ENCODE data around the gene ATOH7. TPM values are rescaled to one million over a fixed set of nuclear protein-coding genes. Genes with fewer than 3 reads are reported as not detected.

The ATOH7 gene
- total RNA-seq, 1 donor from 2014 or later: 0.65 TPM

DNA sequence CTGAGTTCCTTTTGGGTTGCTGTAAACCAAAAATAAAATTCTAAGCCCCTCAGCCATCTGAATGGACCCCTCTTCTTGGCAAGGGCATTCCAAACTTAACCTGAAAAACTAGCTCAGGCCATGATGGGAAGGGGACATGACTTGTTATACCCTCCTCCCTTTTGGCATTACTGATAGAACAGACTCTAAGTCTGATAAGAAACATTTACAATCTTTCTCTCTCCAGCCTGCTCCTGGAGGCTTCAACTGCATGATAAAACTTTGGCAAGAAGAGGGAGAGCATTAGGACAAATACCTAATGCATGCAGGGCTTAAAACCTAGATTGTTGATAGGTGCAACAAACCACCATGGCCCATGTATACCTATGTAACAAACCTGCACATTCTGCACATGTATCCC lies 40.9 kb upstream of the ATOH7 start:
- Mint-ChIP-seq H3K4me1 (ENCODE audit: low read depth) (peaks cover 8% of the 10 kb centered on the region), H3K4me3 (ENCODE audit: low read depth) (no peak overlapping the region)

DNA sequence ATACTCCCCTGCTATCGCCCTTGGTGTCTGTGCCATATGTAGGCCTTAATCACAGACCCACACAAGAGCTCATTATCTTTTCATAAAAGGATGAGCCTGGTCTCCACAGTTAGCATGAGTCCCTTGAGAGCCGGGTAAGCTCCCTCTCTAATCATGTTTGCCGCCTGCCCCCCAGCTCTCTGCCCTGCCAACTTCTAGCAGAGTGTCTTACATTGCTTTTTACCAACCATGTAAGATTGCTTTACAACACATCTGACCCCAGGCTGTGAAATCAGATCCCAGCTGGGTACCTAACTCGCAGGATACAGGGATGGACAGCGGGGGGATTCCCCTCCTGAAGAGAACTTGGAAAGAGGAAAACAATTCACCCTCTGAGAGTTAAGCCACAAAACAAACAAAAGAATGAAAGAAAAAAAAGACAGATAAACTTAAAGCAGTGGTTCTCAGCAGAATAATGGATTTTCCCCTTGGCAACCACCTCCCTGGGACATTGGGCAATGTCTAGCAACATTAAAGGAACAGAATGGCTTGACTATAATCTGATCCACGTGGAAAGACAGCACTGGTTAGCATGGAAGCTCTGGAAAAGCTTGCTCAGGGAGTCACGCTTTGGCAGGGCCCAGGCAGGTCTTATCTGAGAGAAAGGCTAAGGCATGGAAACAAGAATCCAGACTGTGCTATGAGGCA lies 39.4 kb upstream of the ATOH7 start:
- TF ChIP-seq, protein P1, sequence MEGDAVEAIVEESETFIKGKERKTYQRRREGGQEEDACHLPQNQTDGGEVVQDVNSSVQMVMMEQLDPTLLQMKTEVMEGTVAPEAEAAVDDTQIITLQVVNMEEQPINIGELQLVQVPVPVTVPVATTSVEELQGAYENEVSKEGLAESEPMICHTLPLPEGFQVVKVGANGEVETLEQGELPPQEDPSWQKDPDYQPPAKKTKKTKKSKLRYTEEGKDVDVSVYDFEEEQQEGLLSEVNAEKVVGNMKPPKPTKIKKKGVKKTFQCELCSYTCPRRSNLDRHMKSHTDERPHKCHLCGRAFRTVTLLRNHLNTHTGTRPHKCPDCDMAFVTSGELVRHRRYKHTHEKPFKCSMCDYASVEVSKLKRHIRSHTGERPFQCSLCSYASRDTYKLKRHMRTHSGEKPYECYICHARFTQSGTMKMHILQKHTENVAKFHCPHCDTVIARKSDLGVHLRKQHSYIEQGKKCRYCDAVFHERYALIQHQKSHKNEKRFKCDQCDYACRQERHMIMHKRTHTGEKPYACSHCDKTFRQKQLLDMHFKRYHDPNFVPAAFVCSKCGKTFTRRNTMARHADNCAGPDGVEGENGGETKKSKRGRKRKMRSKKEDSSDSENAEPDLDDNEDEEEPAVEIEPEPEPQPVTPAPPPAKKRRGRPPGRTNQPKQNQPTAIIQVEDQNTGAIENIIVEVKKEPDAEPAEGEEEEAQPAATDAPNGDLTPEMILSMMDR (IDR thresholded peaks at IDR 0.05; ENCODE audit: unreplicated experiment): no peak
- no peaks in the 10 kb centered on the region for H3K36me3 Mint-ChIP-seq (ENCODE audit: insufficient read depth)
- H3K4me1 Mint-ChIP-seq (ENCODE audit: low read depth): peaks cover 8% of the 10 kb centered on the region
- H3K4me3 Mint-ChIP-seq (ENCODE audit: low read depth): no peak overlapping the region
- no peak overlapping the region for H3K27ac Mint-ChIP-seq
- no peaks in the 10 kb centered on the region for H3K9me3 Mint-ChIP-seq (ENCODE audit: low read depth)
- H3K27me3 Mint-ChIP-seq: no peaks in the 10 kb centered on the region
- DNase-seq (ENCODE audit: low spot score, unreplicated experiment): no peak

More for the DNA sequence above, 40.9 kb upstream of the ATOH7 start:
- TF ChIP-seq, protein P1 (IDR thresholded peaks at IDR 0.05; ENCODE audit: unreplicated experiment): no peak
- no peak for DNase-seq (ENCODE audit: low spot score, unreplicated experiment)
- no peaks in the 10 kb centered on the region for H3K27me3 Mint-ChIP-seq
- H3K36me3 Mint-ChIP-seq (ENCODE audit: insufficient read depth): peaks cover 4% of the 10 kb centered on the region
- H3K9me3 Mint-ChIP-seq (ENCODE audit: low read depth): peaks cover 6% of the 10 kb centered on the region
- H3K27ac Mint-ChIP-seq: no peak overlapping the region

DNA sequence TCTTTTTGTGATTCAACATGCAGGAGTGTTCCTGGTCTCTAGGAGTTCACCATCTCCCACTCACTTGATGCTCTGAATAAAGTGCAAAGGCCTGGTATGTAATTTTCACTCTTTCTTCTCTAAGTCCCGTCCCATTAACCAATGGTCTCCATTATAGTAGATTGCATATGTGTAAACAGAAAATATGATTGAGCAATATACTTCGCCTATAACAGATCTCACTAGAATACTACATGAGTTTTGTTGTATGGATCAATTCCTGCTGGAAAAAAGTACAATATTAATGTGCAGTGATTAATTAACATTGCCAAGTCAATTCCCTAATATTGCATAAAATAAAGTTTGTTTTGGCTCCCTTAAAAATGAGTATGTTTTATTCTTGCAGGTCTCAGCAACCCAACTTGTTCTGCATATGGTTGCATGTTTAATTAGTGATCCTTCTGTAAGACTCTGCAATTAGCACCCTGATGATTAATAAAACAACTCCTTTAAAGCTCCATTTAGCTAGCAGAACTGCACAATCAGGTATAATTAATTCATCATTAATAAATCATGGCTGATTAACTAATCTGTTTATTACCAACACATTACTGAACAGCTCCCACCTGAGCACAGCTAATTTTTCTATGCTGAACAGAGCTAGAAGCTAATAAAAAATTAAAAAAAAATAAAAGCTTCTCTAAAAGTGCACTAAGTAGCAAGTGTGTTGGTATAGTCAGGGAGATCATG lies 37.8 kb upstream of the ATOH7 start:
- H3K4me3 Mint-ChIP-seq (ENCODE audit: low read depth): no peak overlapping the region
- H3K27me3 Mint-ChIP-seq: no peaks in the 10 kb centered on the region
- DNase-seq (ENCODE audit: low spot score, unreplicated experiment): no peak
- TF ChIP-seq, protein P1 (IDR thresholded peaks at IDR 0.05; ENCODE audit: unreplicated experiment): no peak
- H3K36me3 Mint-ChIP-seq (ENCODE audit: insufficient read depth): no peaks in the 10 kb centered on the region
- no peaks in the 10 kb centered on the region for H3K9me3 Mint-ChIP-seq (ENCODE audit: low read depth)
- peaks cover 8% of the 10 kb centered on the region for H3K4me1 Mint-ChIP-seq (ENCODE audit: low read depth)
- no peak overlapping the region for H3K27ac Mint-ChIP-seq

DNA sequence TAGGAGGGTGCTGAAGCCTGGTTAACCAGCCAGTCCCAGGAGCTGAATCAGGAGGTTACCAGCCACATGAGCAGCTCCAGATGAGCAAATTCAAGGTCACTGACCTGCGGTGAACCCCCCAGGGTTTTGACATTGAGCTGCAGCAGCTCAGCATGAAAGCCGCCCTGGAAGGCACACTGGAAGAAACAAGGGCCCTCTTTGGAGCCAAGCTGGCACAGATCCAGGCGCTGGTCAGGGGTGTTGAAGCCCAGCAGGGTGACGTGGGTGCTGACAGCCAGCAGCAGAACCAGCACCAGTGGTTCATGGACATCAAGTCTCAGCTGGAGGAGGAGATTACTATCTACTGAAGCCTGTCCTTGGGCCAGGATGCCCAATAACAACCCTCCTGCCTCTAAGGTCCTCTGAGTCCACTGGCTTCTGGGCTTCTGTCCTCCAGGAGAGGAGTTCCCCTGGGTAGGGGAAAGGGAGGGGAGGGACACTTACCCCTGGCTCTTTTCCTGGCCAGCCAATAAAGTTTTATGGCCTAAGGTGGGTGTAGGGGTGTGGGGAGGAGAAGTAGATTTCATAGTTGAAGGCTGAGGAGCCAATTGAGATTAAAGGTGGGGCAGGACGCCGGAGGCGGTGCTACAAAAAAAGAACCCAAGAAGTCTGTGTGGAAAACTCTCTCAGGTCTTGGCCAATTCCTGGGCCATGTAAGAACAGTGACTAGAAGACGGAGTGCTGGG lies 29.4 kb upstream of the ATOH7 start:
- Mint-ChIP-seq H3K27ac (no peak overlapping the region), H3K4me1 (ENCODE audit: low read depth) (no peaks in the 10 kb centered on the region), H3K27me3 (no peaks in the 10 kb centered on the region), H3K4me3 (ENCODE audit: low read depth) (no peak overlapping the region), H3K9me3 (ENCODE audit: low read depth) (peaks cover 3% of the 10 kb centered on the region), H3K36me3 (ENCODE audit: insufficient read depth) (peaks cover 2% of the 10 kb centered on the region)
- no peak for DNase-seq (ENCODE audit: low spot score, unreplicated experiment)
- TF ChIP-seq, protein P1 (IDR thresholded peaks at IDR 0.05; ENCODE audit: unreplicated experiment): no peak

DNA sequence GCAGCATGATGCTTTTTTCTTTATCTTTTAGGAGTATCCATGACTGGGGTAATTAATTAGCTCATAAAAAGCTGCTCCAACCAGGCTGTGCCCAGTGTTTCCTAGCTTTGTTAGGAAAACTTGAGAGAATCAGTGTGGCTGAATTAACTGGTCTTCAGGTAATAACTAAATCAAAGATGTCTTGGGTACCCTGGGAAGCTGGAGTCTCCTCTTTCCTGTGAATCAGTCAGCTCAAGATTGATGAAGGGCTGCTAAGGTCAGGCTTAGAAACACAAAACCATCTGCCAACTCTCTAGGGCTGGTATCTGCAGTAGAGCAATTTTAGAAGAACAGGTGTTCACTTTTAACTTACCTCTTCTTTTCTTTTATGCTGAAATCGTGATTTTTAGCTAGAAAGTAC lies 21.4 kb upstream of the ATOH7 start:
- no peaks in the 10 kb centered on the region for H3K9me3 Mint-ChIP-seq (ENCODE audit: low read depth)
- no peak overlapping the region for H3K4me3 Mint-ChIP-seq (ENCODE audit: low read depth)
- peaks cover 7% of the 10 kb centered on the region for H3K4me1 Mint-ChIP-seq (ENCODE audit: low read depth)
- H3K27me3 Mint-ChIP-seq: peaks cover 2% of the 10 kb centered on the region
- no peaks in the 10 kb centered on the region for H3K36me3 Mint-ChIP-seq (ENCODE audit: insufficient read depth)
- no peak overlapping the region for H3K27ac Mint-ChIP-seq
- DNase-seq (ENCODE audit: low spot score, unreplicated experiment): no peak
- TF ChIP-seq, protein P1 (IDR thresholded peaks at IDR 0.05; ENCODE audit: unreplicated experiment): no peak

Data from progenitor cell of endocrine pancreas (in vitro differentiated cells).